IMR-90 (cell line): ENCODE data around the gene RYR3.

ENCODE experiments used
- CEBPB ChIP-seq: IDR thresholded peaks from 2 replicates; pipeline ENCODE4 v1.6.1; 2012; ENCODE audit warnings: low read depth, low read length, improper control_type of control experiment
- CHD1 ChIP-seq: IDR thresholded peaks from 2 replicates; pipeline ENCODE4 v1.6.1; 2012; ENCODE audit warnings: low read depth, low read length, improper control_type of control experiment
- CTCF ChIP-seq: conservative IDR thresholded peaks from 2 replicates; pipeline ENCODE4 v1.5.1; 2012; ENCODE audit warnings: mild to moderate bottlenecking, low read depth, low read length, improper control_type of control experiment
- ELK1 ChIP-seq: fragments of 150-350 bp; IDR thresholded peaks from 2 replicates; pipeline ENCODE4 v1.6.1; 2016; ENCODE audit warnings: low read depth, mild to moderate bottlenecking, low read length, moderate library complexity, borderline replicate concordance
- FOS ChIP-seq: fragments of 150-350 bp; IDR thresholded peaks from 2 replicates; pipeline ENCODE4 v1.6.1; 2016; ENCODE audit warnings: low read depth, low read length
- MAFK ChIP-seq: IDR thresholded peaks from 2 replicates; pipeline ENCODE4 v1.6.1; 2012; ENCODE audit warnings: low read depth, low read length, improper control_type of control experiment
- MAZ ChIP-seq: IDR thresholded peaks from 2 replicates; pipeline ENCODE4 v1.6.1; 2012; ENCODE audit warnings: low read depth, mild to moderate bottlenecking, low read length, improper control_type of control experiment, moderate library complexity, borderline replicate concordance
- MXI1 ChIP-seq: IDR thresholded peaks from 2 replicates; pipeline ENCODE4 v1.6.1; 2012; ENCODE audit warnings: low read depth, mild to moderate bottlenecking, low read length, moderate library complexity, borderline replicate concordance
- POLR2A ChIP-seq: IDR thresholded peaks from 2 replicates; pipeline ENCODE4 v1.6.1; 2012; ENCODE audit warnings: mild to moderate bottlenecking, low read depth, low read length
- RAD21 ChIP-seq: IDR thresholded peaks from 2 replicates; pipeline ENCODE4 v1.6.1; 2012; ENCODE audit warnings: low read length, improper control_type of control experiment
- RFX5 ChIP-seq: IDR thresholded peaks from 2 replicates; pipeline ENCODE4 v1.8.0; 2012; ENCODE audit warnings: low read depth, mild to moderate bottlenecking, low read length, moderate library complexity
- SMC3 ChIP-seq: fragments of 150-350 bp; IDR thresholded peaks from 2 replicates; pipeline ENCODE4 v1.6.1; 2016; ENCODE audit warnings: low read depth, mild to moderate bottlenecking, antibody characterized with exemption, low read length, moderate library complexity
- USF2 ChIP-seq: fragments of 150-350 bp; IDR thresholded peaks from 2 replicates; pipeline ENCODE4 v1.6.1; 2017; ENCODE audit warnings: mild to moderate bottlenecking, antibody characterized with exemption, low read length, low read depth

- no peak for TF ChIP-seq CTCF
- TF ChIP-seq CHD1, result no peak
- no peak for TF ChIP-seq POLR2A
- TF ChIP-seq RFX5, result no peak
- no peak for TF ChIP-seq SMC3
- TF ChIP-seq CEBPB, result no peak
- no peak for TF ChIP-seq MAFK
- no peak for TF ChIP-seq ELK1
- no peak for TF ChIP-seq USF2
- TF ChIP-seq FOS, result no peak
- no peak for TF ChIP-seq RAD21
- no peak for TF ChIP-seq MXI1
- no peak for TF ChIP-seq MAZ
Measured at GRCh38 chr15:33371159-33371558, 60.4 kb downstream of the RYR3 start.
